Measurements from ENCODE around the gene HMCN2.
"Not testable (repeated sequence)": the region's sequence is repeated elsewhere in the genome, so short reads cannot be mapped to it uniquely, and the experiment has no call there.

The HMCN2 gene

GRCh38 chr9:130431536-130432303 lies 166.2 kb downstream of the HMCN2 start:
- TF ChIP-seq CTCF (IDR thresholded peaks at IDR 0.05; ENCODE audit: borderline replicate concordance, insufficient read depth, low read depth, low read length): no peak

GRCh38 chr9:130432362-130432761 lies 166.8 kb downstream of the HMCN2 start:
- no peak for TF ChIP-seq CTCF (IDR thresholded peaks at IDR 0.05; ENCODE audit: borderline replicate concordance, insufficient read depth, low read depth, low read length)
- H3K4me3 ChIP-seq (ENCODE audit: low read depth, low read length): no peak overlapping the region

More at GRCh38 chr9:130431536-130432303, 166.2 kb downstream of the HMCN2 start:
- H3K4me3 ChIP-seq (ENCODE audit: low read depth, low read length): no peak overlapping the region

- no peak for TF ChIP-seq CTCF (IDR thresholded peaks at IDR 0.05; ENCODE audit: borderline replicate concordance, insufficient read depth, low read depth, low read length)
- H3K4me3 ChIP-seq (ENCODE audit: low read depth, low read length): no peak overlapping the region
Measured at GRCh38 chr9:130432796-130433167, 167.2 kb downstream of the HMCN2 start.

- H3K4me3 ChIP-seq (ENCODE audit: low read depth, low read length): no peak overlapping the region
- TF ChIP-seq CTCF (IDR thresholded peaks at IDR 0.05; ENCODE audit: borderline replicate concordance, insufficient read depth, low read depth, low read length): peak; percentile 46; the same call in 1 of the 2 replicates
Measured at GRCh38 chr9:130433168-130433946, 167.8 kb downstream of the HMCN2 start.

- TF ChIP-seq CTCF (IDR thresholded peaks at IDR 0.05; ENCODE audit: borderline replicate concordance, insufficient read depth, low read depth, low read length): no peak
- H3K4me3 ChIP-seq (ENCODE audit: low read depth, low read length): no peak overlapping the region
Measured at GRCh38 chr9:130433947-130434262, 168.3 kb downstream of the HMCN2 start.

GRCh38 chr9:130434656-130435055 lies 169.1 kb downstream of the HMCN2 start:
- H3K4me3 ChIP-seq (ENCODE audit: low read depth, low read length): not testable (repeated sequence)

- TF ChIP-seq CTCF (IDR thresholded peaks at IDR 0.05; ENCODE audit: borderline replicate concordance, insufficient read depth, low read depth, low read length): no peak
- H3K4me3 ChIP-seq (ENCODE audit: low read depth, low read length): no peak overlapping the region
Measured at GRCh38 chr9:130437011-130437789, 171.6 kb downstream of the HMCN2 start.

All from GM12875 (cell line).